ENCODE measurements around the gene RABL6. TPM values are rescaled to one million over a fixed set of nuclear protein-coding genes. Genes with fewer than 3 reads are reported as not detected.
A peak's percentile ranks its signal among the peaks of the same experiment; 100 is the strongest.
"Not testable (repeated sequence)": the region's sequence is repeated elsewhere in the genome, so short reads cannot be mapped to it uniquely, and the experiment has no call there.

RABL6 gene, protein sequence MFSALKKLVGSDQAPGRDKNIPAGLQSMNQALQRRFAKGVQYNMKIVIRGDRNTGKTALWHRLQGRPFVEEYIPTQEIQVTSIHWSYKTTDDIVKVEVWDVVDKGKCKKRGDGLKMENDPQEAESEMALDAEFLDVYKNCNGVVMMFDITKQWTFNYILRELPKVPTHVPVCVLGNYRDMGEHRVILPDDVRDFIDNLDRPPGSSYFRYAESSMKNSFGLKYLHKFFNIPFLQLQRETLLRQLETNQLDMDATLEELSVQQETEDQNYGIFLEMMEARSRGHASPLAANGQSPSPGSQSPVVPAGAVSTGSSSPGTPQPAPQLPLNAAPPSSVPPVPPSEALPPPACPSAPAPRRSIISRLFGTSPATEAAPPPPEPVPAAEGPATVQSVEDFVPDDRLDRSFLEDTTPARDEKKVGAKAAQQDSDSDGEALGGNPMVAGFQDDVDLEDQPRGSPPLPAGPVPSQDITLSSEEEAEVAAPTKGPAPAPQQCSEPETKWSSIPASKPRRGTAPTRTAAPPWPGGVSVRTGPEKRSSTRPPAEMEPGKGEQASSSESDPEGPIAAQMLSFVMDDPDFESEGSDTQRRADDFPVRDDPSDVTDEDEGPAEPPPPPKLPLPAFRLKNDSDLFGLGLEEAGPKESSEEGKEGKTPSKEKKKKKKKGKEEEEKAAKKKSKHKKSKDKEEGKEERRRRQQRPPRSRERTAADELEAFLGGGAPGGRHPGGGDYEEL
- total RNA-seq = 10 to 100 TPM; 96.0 to 96.2 TPM

DNA sequence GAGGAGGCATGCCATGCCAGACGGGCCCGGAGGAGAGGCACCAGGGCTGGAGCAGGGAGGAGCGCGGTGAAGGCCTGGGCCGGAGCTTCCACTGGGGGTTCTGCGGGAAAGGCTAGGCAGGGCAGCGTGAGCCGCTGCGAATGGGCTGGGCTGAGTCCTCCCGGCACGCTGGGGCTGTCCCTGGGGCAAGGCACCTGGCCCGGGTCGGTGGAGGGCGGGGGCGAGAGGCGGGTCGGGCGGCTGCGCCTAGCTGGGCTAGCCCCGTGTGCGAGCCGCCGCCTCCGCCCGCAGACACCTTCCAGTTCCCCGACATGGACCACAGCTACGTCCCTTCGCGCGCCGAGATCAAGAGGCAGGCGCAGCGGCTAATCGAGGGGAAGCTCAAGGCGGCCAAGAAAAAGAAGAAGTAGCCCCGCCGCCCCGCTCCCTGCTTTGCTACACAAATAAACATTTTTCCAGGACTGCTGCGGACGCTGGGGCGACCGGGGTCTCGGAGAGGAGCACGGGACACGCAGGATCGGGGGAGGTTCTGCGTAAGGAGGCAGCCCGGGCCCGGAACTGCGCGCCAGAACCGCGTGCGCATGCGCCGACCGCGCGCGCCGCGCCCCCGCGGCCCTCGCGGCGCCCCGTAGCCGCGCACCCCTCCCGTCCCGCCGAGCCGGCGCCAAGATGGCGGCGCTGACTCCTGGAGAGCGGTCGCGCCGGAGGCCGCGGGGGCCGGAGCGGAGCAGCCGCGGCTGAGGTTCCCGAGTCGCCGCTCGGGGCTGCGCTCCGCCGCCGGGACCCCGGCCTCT, at the start of gene RABL6:
Gene RABL6, plus strand, starts transcription at position 668 of the 794 bp plus-strand sequence. CDS start 249 bp downstream, outside the sequence.
- peak within 1 kb of the TSS; percentile 87 for H3K4me3 Mint-ChIP-seq
- peaks cover 22% of the 10 kb centered on the region for H3K36me3 Mint-ChIP-seq (ENCODE audit: low read depth)
- POLR2A ChIA-PET = interaction anchor here (0.7 to 3.7 kb wide), 22 partner anchors 9 to 433 kb away, joined by 3 to 18 read pairs (median 4); partner anchors contain the start of genes AJM1, CCDC183, CLIC3 and FBXW5
- DNase-seq = peak; percentile 84
- H3K27me3 Mint-ChIP-seq = peaks cover under 1% of the 10 kb centered on the region
- H3K9me3 Mint-ChIP-seq = no peaks in the 10 kb centered on the region
- H3K27ac Mint-ChIP-seq = peak within 1 kb of the TSS; percentile 76
- CTCF ChIA-PET = interaction anchor here (0.6 to 8.6 kb wide), 6 partner anchors 10 to 228 kb away, joined by 3 to 46 read pairs (median 8); partner anchors contain the start of gene AJM1
- peaks cover 37% of the 10 kb centered on the region for H3K4me1 Mint-ChIP-seq

DNA sequence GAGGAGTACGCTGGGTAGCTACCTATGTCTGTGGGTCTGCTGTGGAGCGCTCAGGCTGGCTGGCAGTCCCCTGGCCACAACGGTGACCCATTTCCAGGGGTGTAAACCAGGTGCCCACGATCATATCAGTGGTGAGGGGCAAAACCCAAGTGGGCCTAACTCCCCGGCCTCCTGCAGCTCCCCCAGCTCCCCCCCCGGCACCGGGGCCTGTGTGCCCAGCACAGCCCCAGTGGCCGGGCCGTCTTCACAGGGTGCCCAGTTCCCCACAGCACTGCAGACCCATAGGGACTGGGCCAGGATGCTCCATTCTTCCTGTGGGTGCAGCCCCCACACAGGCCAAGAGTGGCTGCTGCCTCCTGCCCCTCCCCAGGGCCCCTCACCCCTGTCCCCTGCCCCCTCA, 48.7 kb upstream of the RABL6 start:
- no peak for DNase-seq
- H3K4me1 Mint-ChIP-seq = peaks cover 2% of the 10 kb centered on the region
- no peak overlapping the region for H3K27ac Mint-ChIP-seq
- H3K9me3 Mint-ChIP-seq = peaks cover 11% of the 10 kb centered on the region
- ChIA-PET CTCF (interaction anchor here (0.7 to 1.9 kb wide), 4 partner anchors 10 to 332 kb away, joined by 3 to 8 read pairs (median 5); no protein-coding TSS in a partner anchor), POLR2A (interaction anchor here (1.5 kb wide), 1 partner anchor 30 kb away, joined by 4 read pairs; no protein-coding TSS in a partner anchor)
- no peak overlapping the region for H3K4me3 Mint-ChIP-seq
- H3K36me3 Mint-ChIP-seq (ENCODE audit: low read depth) = peaks cover 3% of the 10 kb centered on the region
- peaks cover 2% of the 10 kb centered on the region for H3K27me3 Mint-ChIP-seq

DNA sequence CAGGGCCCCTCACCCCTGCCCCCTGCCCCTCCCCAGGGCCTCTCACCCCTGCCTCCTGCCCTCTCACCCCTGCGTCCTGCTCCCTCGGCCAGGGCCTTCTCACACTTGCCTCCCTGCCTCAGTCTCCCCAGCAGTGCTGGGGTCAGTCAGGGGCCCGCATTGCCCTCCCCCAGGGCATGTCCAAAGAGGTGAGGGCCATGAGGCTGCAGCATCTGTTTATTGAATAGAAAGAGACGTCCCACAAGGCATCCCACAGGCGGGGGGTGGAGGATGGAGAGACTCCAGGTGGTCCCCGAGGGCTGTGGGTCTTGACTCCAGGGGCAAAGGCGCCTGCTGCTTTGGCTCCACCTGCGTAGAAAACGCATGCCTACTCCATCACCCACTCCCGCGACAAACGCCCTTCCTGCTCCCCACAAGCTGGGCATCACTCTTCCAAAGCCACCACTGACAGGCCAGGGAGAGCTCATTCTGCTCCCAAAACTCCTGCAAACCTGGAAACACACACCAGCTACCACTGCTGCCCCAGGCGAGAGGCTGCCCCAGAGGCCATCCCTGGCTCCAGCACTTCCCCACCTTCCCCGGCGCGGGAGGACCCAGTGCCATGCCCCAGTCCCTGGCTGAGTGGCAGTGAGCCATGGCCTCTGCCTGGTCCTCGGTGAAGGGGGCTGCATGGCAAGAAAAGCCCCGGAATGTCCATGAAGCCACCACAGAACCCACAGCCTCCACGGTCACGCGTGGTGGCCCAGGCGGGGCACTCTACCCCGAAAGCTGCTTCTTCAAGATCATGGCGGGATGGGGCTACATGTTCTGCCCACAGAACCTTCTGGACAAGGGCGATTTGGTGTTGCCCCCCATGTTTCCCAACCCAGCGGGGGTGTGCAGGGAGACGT, 48.1 kb upstream of the RABL6 start:
- H3K27me3 Mint-ChIP-seq = peaks cover 2% of the 10 kb centered on the region
- CTCF ChIA-PET = interaction anchor here (1.2 to 1.9 kb wide), 3 partner anchors 9 to 31 kb away, joined by 4 to 7 read pairs (median 7); no protein-coding TSS in a partner anchor

DNA sequence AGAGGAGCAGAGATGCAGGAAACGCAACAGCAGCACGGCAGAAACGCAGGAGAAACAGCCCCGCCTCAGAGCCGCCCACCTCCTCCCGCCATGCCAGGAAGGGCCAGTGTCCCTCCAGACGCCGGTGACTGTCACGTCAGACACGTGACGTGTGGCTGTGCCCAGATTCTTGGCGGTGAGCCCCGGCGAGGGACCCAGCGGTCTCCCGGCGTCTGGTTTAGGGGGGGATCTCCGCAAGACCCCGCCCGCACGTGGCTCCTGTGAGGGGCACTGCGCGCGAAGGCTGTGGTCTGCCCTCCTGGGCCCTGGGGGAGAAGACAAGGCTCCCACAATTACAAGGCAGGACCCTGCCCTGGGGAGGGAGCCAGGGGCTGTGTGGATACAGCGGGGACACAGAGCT, 47.3 kb upstream of the RABL6 start:
- peaks cover 2% of the 10 kb centered on the region for H3K36me3 Mint-ChIP-seq (ENCODE audit: low read depth)
- H3K27me3 Mint-ChIP-seq = peaks cover 2% of the 10 kb centered on the region
- H3K9me3 Mint-ChIP-seq = peaks cover 9% of the 10 kb centered on the region
- ChIA-PET CTCF (interaction anchor here (1.2 to 1.8 kb wide), 3 partner anchors 10 to 31 kb away, joined by 3 to 7 read pairs (median 4); no protein-coding TSS in a partner anchor), POLR2A (interaction anchor here (1.4 kb wide), 1 partner anchor 13 kb away, joined by 4 read pairs; no protein-coding TSS in a partner anchor)
- no peak for DNase-seq
- no peak overlapping the region for H3K4me3 Mint-ChIP-seq
- H3K4me1 Mint-ChIP-seq = peaks cover 2% of the 10 kb centered on the region
- H3K27ac Mint-ChIP-seq = no peak overlapping the region

More for the DNA sequence above, 48.1 kb upstream of the RABL6 start:
- Mint-ChIP-seq H3K4me1 (peaks cover 2% of the 10 kb centered on the region), H3K27ac (no peak overlapping the region), H3K36me3 (ENCODE audit: low read depth) (peaks cover 3% of the 10 kb centered on the region), H3K4me3 (no peak overlapping the region), H3K9me3 (peaks cover 11% of the 10 kb centered on the region)
- POLR2A ChIA-PET = no interaction called here
- no peak for DNase-seq

- ChIA-PET POLR2A (interaction anchor here (1.4 kb wide), 1 partner anchor 12 kb away, joined by 4 read pairs; no protein-coding TSS in a partner anchor), CTCF (interaction anchor here (1.2 to 1.8 kb wide), 3 partner anchors 10 to 31 kb away, joined by 3 to 7 read pairs (median 4); no protein-coding TSS in a partner anchor)
- H3K4me1 Mint-ChIP-seq; H3K9me3 Mint-ChIP-seq; H3K27me3 Mint-ChIP-seq; H3K4me3 Mint-ChIP-seq; H3K27ac Mint-ChIP-seq; H3K36me3 Mint-ChIP-seq (ENCODE audit: low read depth): not testable (repeated sequence)
- peak; percentile 33 for DNase-seq
Observed at GRCh38 chr9:136760834-136761544, 46.8 kb upstream of the RABL6 start.

DNA sequence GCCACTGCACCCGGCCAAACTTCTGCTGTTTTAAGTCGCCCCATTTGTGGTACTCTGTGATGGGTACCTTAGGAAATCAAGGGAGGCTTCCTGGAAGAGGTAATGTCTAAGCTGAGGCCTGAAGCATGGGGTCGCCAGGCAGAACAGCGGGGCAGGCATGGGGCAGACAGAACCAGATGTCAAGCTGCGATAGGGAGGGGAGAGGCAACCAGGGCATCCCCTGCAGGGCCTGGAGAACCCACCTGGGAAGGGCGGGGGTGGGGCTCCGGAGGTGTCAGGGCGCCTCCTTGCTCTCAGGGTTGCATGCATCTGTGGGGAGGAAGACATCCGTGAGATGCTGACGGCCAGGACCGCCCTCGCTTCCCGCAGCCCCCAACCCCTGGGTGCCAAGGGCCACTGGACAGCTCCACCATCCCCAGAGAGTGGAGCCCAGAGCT, 46.2 kb upstream of the RABL6 start:
- POLR2A ChIA-PET = interaction anchor here (1.2 to 1.4 kb wide), 2 partner anchors 10 to 12 kb away, joined by 4 read pairs; no protein-coding TSS in a partner anchor

GRCh38 chr9:136762221-136762691, 45.5 kb upstream of the RABL6 start:
- H3K36me3 Mint-ChIP-seq (ENCODE audit: low read depth) = no peaks in the 10 kb centered on the region
- H3K27ac Mint-ChIP-seq = no peak overlapping the region
- H3K4me3 Mint-ChIP-seq = no peak overlapping the region
- H3K9me3 Mint-ChIP-seq = no peaks in the 10 kb centered on the region
- CTCF ChIA-PET = no interaction called here
- H3K4me1 Mint-ChIP-seq = peaks cover 10% of the 10 kb centered on the region
- no peak for DNase-seq
- H3K27me3 Mint-ChIP-seq = peaks cover 5% of the 10 kb centered on the region
- POLR2A ChIA-PET = interaction anchor here (1.2 kb wide), 1 partner anchor 11 kb away, joined by 4 read pairs; no protein-coding TSS in a partner anchor

More for the DNA sequence above, 46.2 kb upstream of the RABL6 start:
- DNase-seq = no peak
- H3K9me3 Mint-ChIP-seq = no peaks in the 10 kb centered on the region
- CTCF ChIA-PET = interaction anchor here (1.3 to 1.8 kb wide), 2 partner anchors 11 to 32 kb away, joined by 3 to 7 read pairs; no protein-coding TSS in a partner anchor
- peaks cover 4% of the 10 kb centered on the region for H3K4me1 Mint-ChIP-seq
- no peak overlapping the region for H3K4me3 Mint-ChIP-seq
- H3K27me3 Mint-ChIP-seq = no peaks in the 10 kb centered on the region
- no peaks in the 10 kb centered on the region for H3K36me3 Mint-ChIP-seq (ENCODE audit: low read depth)
- no peak overlapping the region for H3K27ac Mint-ChIP-seq

GRCh38 chr9:136762915-136763648, 44.7 kb upstream of the RABL6 start:
- no peak overlapping the region for H3K27ac Mint-ChIP-seq
- no peaks in the 10 kb centered on the region for H3K9me3 Mint-ChIP-seq
- no peak overlapping the region for H3K4me3 Mint-ChIP-seq
- H3K27me3 Mint-ChIP-seq = peaks cover 10% of the 10 kb centered on the region
- ChIA-PET CTCF (no interaction called here), POLR2A (interaction anchor here (0.9 to 1.2 kb wide), 2 partner anchors 12 to 35 kb away, joined by 3 to 4 read pairs; no protein-coding TSS in a partner anchor)
- peaks cover 12% of the 10 kb centered on the region for H3K4me1 Mint-ChIP-seq
- no peaks in the 10 kb centered on the region for H3K36me3 Mint-ChIP-seq (ENCODE audit: low read depth)
- peak; percentile 43 for DNase-seq

GRCh38 chr9:136763649-136764035, 44.1 kb upstream of the RABL6 start:
- Mint-ChIP-seq H3K36me3 (ENCODE audit: low read depth) (no peaks in the 10 kb centered on the region), H3K4me3 (no peak overlapping the region), H3K27me3 (peaks cover 10% of the 10 kb centered on the region), H3K27ac (no peak overlapping the region), H3K9me3 (no peaks in the 10 kb centered on the region), H3K4me1 (peaks cover 12% of the 10 kb centered on the region)
- ChIA-PET CTCF (no interaction called here), POLR2A (interaction anchor here (0.9 kb wide), 1 partner anchor 35 kb away, joined by 3 read pairs; no protein-coding TSS in a partner anchor)
- no peak for DNase-seq

GRCh38 chr9:136764301-136764891, 43.4 kb upstream of the RABL6 start, which contains the start of gene LCN15:
Gene LCN15, minus strand, starts transcription at chr9:136764518. Its CDS starts 30 bp downstream, at chr9:136764488.
- Mint-ChIP-seq H3K4me1 (peaks cover 12% of the 10 kb centered on the region), H3K9me3 (no peaks in the 10 kb centered on the region), H3K27ac (no peak within 1 kb of the TSS), H3K36me3 (ENCODE audit: low read depth) (no peaks in the 10 kb centered on the region), H3K27me3 (peaks cover 10% of the 10 kb centered on the region), H3K4me3 (no peak within 1 kb of the TSS)
- CTCF ChIA-PET = no interaction called here
- POLR2A ChIA-PET = no interaction called here
- no peak for DNase-seq

Data from activated CD4-positive, alpha-beta memory T cell treated with anti-CD3 and anti-CD28 coated beads, Interleukin-2, amount 10 ng/mL, durations not matched to agents 7 days and 5 days (primary cell).